ENCODE data around the gene NECTIN3. TPM values are rescaled to one million over a fixed set of nuclear protein-coding genes. Genes with fewer than 3 reads are reported as not detected.
A peak's percentile ranks its signal among the peaks of the same experiment; 100 is the strongest.

The NECTIN3 gene
- total and polyA plus RNA-seq, 2 donors (not counting 1 experiment from before 2014, with no cell fraction given): 0.19 to 1.9 TPM

- Histone ChIP-seq H3K4me2 (replicated peaks; ENCODE audit: low read depth, low read length, poor library complexity, severe bottlenecking) (no peak overlapping the region), H3K4me1 (ENCODE audit: control insufficient read depth in 2 of 2, insufficient read depth in 2 of 2, low read length in 2 of 2) (peaks cover 12 to 14% of the 10 kb centered on the region in 2 donors), H3K36me3 (replicated peaks in 1 of 2; ENCODE audit: control extremely low read depth in 1 of 2, control insufficient read depth in 1 of 2, extremely low read depth in 1 of 2, insufficient read depth in 2 of 2, low read length in 1 of 2) (no peaks in the 10 kb centered on the region), H4K20me1 (ENCODE audit: control insufficient read depth, insufficient read depth, low read length, poor library complexity, severe bottlenecking) (no peaks in the 10 kb centered on the region), H3K79me2 (ENCODE audit: control insufficient read depth, insufficient read depth, low read length) (no peaks in the 10 kb centered on the region), H2AFZ (ENCODE audit: insufficient read depth, low read depth, low read length, poor library complexity, severe bottlenecking) (no peak overlapping the region), H3K27ac (ENCODE audit: low read length in 2 of 2) (no peak overlapping the region), H3K9me3 (ENCODE audit: control extremely low read depth in 1 of 3, control insufficient read depth in 2 of 3, insufficient read depth in 1 of 3, low read length in 2 of 3) (peaks cover 0 to 3% (median 0%) of the 10 kb centered on the region in 3 donors), H3K27me3 (replicated peaks in 1 of 4; ENCODE audit: control extremely low read depth in 1 of 4, control insufficient read depth in 3 of 4, insufficient read depth in 4 of 4, low read length in 3 of 4) (peaks cover 0 to 41% (median 33%) of the 10 kb centered on the region in 4 experiments), H3K4me3 (ENCODE audit: control extremely low read depth in 1 of 5, extremely low read depth in 1 of 5, insufficient read depth in 1 of 5, low read depth in 2 of 5, low read length in 4 of 5) (no peak overlapping the region), H3K9ac (ENCODE audit: low read length) (no peak overlapping the region)
- ATAC-seq (ENCODE audit: low read depth) (no peak), DNase-seq (no peak)
- Mint-ChIP-seq H3K9me3 (ENCODE audit: insufficient read depth) (no peaks in the 10 kb centered on the region), H3K4me3 (no peak overlapping the region), H3K4me1 (peaks cover 12% of the 10 kb centered on the region), H3K27me3 (peaks cover 46% of the 10 kb centered on the region), H3K27ac (no peak overlapping the region)
- ChIA-PET POLR2A (no interaction called here), CTCF (no interaction called here)
- WGBS (ENCODE audit: insufficient coverage): 100% methylated on average over 1 of the region's 2 CpGs
- intact Hi-C loops (cut with micrococcal nuclease): loop anchor here (10.0 kb wide), 2 partner anchors 453 to 897 kb away; partner anchors contain the start of gene ABHD10
- TF ChIP-seq EZH2 (IDR thresholded peaks at IDR 0.05; ENCODE audit: borderline replicate concordance, insufficient read depth, low read depth, low read length, poor library complexity, severe bottlenecking): no peak
- no peak for TF ChIP-seq CTCF (IDR thresholded peaks at IDR 0.05)
Observed at GRCh38 chr3:111077369-111077768, 5.8 kb downstream of the NECTIN3 start.

DNA sequence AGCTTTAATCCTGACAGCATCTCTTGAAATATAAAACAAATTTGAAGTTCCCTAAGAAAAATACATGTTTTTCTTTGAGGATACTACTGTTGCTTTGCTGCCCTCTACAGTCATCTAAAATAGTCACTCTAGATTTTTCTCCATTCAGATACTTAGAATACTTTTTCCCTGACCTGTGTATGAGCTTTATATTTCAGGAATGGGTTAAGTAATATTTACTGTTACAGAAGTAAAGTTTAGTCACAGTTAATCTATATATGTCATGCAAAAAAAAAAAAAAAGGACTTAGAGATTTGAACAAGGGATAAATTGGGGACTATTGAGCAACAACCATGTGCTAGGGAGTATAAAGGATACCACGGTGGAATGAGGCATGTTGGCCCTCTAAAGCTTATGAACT, 8.8 kb downstream of the NECTIN3 start:
- ChIA-PET POLR2A (no interaction called here), CTCF (interaction anchor here (1.0 to 1.5 kb wide), 6 partner anchors 10 to 459 kb away, joined by 3 to 6 read pairs (median 4); no protein-coding TSS in a partner anchor)
- no peak overlapping the region for H3K4me3 ChIP-seq (ENCODE audit: control extremely low read depth in 1 of 5, extremely low read depth in 1 of 5, insufficient read depth in 1 of 5, low read depth in 2 of 5, low read length in 4 of 5)
- DNase-seq (no peak), ATAC-seq (ENCODE audit: low read depth) (no peak)
- Mint-ChIP-seq H3K27me3 (peaks cover 16% of the 10 kb centered on the region), H3K27ac (no peak overlapping the region), H3K9me3 (ENCODE audit: insufficient read depth) (no peaks in the 10 kb centered on the region), H3K4me3 (no peak overlapping the region), H3K4me1 (no peaks in the 10 kb centered on the region)
- no peaks in the 10 kb centered on the region for H3K79me2 ChIP-seq (ENCODE audit: control insufficient read depth, insufficient read depth, low read length)
- TF ChIP-seq CTCF (IDR thresholded peaks at IDR 0.05) (peak; percentile 41), EZH2 (IDR thresholded peaks at IDR 0.05; ENCODE audit: borderline replicate concordance, insufficient read depth, low read depth, low read length, poor library complexity, severe bottlenecking) (no peak)
- H3K27ac ChIP-seq (ENCODE audit: low read length in 2 of 2): no peak overlapping the region
- no peaks in the 10 kb centered on the region for H4K20me1 ChIP-seq (ENCODE audit: control insufficient read depth, insufficient read depth, low read length, poor library complexity, severe bottlenecking)
- no peak overlapping the region for H3K4me2 ChIP-seq (replicated peaks; ENCODE audit: low read depth, low read length, poor library complexity, severe bottlenecking)
- no peaks in the 10 kb centered on the region for H3K4me1 ChIP-seq (ENCODE audit: control insufficient read depth in 2 of 2, insufficient read depth in 2 of 2, low read length in 2 of 2)
- no CpG with 5 or more reads among the region's 1 CpG for WGBS (ENCODE audit: insufficient coverage)
- no peaks in the 10 kb centered on the region for H3K36me3 ChIP-seq (replicated peaks in 1 of 2; ENCODE audit: control extremely low read depth in 1 of 2, control insufficient read depth in 1 of 2, extremely low read depth in 1 of 2, insufficient read depth in 2 of 2, low read length in 1 of 2)
- no peak overlapping the region for H3K9ac ChIP-seq (ENCODE audit: low read length)
- H3K9me3 ChIP-seq (ENCODE audit: control extremely low read depth in 1 of 3, control insufficient read depth in 2 of 3, insufficient read depth in 1 of 3, low read length in 2 of 3): no peaks in the 10 kb centered on the region
- intact Hi-C loops (cut with micrococcal nuclease): loop anchor here (10.0 kb wide), 1 partner anchor 1346 kb away; no protein-coding TSS in a partner anchor
- H2AFZ ChIP-seq (ENCODE audit: insufficient read depth, low read depth, low read length, poor library complexity, severe bottlenecking): no peak overlapping the region
- H3K27me3 ChIP-seq (replicated peaks in 1 of 4; ENCODE audit: control extremely low read depth in 1 of 4, control insufficient read depth in 3 of 4, insufficient read depth in 4 of 4, low read length in 3 of 4): peaks cover 0 to 11% (median 7%) of the 10 kb centered on the region in 4 experiments
